HG03442 (cell line): ENCODE measurements around the gene PDE11A.
A peak's percentile ranks its signal among the peaks of the same experiment; 100 is the strongest.
"Not testable (repeated sequence)": the region's sequence is repeated elsewhere in the genome, so short reads cannot be mapped to it uniquely, and the experiment has no call there.

ENCODE experiments used
- ATAC-seq: cut with Tn5 transposase; IDR thresholded peaks from one replicate; pipeline ENCODE4 v1.9.1; 2021; ENCODE audit warnings: mild to moderate bottlenecking, moderate library complexity; ENCODE audit not compliant: unreplicated experiment

PDE11A gene

DNA sequence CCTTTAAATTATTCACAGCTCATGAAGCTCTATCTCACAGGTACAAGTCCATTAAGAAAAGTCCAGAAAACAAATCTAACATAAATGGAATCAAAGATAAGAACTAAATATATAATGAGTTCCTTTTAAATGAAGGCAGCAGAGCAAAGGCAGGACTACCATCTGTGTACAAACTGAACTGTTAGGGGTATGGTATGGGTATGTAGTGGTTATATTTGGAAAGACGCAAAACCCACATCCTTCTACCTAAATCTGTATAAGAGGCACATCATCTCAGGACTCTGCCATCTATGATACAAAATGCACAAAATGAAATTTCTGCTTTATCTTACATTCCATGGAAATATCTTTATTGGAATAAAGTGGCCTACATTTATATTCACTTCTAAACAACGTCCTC is 59.9 kb downstream of the PDE11A start:
- ATAC-seq = no peak

DNA sequence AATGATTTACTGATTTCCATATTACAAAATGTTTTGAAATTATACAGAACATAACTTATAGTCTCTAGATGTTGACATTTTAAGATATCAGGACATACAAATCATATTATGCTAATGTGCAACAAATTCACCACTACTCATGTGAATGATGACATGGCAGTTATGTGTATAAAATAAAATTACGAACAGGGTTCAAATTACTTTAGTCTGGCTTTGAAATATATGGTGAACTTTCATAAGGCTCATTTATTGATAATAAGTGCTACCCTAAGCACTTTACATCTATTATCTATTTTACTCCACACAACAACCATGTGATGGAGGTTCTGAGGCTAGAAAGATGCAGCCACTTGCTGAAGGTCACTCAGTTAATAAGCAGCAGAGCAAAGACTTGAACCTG is 62.8 kb downstream of the PDE11A start:
- ATAC-seq = no peak

DNA sequence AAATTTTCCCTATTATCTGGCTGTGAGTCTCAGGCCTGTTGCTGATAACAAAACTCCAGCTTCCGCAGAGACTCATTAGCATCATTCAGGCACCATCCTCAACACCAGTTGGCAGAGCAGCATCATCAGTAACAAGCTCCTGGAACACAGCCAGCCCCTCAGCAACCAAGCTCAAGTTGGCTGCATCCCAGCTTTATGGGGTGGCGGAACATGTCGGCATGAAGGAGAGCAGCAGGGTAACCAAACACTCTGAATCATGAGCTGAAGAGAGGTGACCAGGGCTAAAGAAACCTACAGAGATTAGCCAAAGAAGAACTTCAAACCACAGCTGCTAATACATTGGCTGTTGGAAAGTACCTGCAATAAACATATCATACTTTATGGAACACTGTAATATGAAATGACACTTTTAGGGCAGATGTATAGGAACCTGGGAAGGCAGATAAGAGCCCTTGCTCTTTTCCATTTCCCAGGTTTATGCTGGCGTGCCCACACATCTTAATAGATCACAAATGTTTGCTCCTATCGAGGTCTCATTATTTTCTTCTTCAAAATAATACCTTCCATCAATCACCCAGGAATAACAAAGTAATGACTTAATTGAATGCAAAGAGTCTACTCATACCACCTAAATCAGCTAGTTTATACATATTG is 63.8 kb downstream of the PDE11A start:
- no peak for ATAC-seq

DNA sequence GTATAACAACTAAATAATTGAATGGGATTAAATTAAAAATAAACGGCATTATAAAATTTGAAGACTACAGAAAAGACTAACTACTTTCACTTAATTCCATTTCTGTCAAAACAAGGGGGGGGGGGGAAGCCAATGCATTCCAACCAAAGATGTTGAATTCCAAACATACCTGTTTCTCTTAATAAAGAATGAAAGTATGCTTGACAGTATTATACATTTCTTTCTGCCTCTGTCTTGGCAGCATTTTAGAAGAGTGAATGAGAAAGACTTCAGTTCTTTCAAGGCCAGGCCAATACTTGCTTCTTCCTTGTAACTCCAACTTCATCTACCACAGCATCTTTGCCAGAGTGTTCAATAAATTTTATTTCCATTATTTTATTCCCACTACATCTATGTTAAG is 65.9 kb downstream of the PDE11A start:
- ATAC-seq = no peak

DNA sequence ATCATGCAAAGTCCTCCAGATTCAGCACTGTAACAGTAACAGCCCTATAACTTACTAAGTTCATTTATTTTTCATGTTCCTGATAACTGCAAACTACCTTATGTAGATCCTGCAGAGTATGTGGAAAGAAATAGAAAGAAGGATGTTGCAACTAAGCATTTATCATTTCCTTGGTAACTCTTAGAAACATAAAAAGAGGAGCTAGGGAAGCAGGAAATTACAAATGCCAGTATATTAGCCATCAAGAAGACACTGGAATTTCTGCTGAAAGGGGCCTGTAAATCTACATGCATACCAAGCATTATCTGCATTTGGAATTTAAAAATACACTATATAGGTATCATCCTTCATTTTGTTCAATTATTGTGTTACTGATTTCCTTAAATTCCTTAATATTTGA is 66.8 kb downstream of the PDE11A start:
- ATAC-seq = no peak

DNA sequence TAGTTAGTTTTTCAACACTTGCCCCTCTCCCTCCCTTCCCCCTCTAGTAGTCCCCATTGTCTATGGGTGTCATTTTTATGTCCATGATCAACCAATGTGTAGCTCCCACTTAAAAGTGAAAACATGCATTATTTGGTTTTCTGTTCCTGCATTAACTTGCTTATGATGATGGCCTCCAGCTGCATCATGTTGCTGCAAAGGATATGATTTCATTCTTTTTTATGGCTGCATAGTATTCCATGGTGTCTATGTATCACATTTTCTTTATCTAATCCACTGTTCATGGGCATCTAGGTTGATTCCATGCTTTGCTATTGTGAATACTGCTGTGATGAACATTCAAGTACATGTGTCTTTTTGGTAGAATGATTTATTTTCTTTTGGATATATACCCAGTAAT is 70.5 kb downstream of the PDE11A start:
- ATAC-seq = no peak

DNA sequence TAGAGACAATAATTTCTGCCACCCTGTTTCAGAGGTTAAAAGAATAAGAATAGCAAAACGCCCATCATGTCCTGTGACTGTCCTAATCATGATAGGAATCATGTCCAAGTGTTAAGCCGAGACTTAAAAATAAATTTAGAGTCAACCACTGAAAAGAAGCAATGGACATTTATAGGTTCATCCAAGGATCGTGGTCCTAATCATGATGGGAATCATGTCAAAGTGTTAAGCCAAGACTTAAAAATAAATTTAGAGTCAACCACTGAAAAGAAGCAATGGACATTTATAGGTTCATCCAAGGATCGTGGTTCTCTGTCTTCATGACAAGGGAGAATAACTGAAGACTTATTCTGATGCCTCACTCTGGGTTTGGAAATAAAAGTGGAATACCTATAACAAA is 73.6 kb downstream of the PDE11A start:
- ATAC-seq = no peak

DNA sequence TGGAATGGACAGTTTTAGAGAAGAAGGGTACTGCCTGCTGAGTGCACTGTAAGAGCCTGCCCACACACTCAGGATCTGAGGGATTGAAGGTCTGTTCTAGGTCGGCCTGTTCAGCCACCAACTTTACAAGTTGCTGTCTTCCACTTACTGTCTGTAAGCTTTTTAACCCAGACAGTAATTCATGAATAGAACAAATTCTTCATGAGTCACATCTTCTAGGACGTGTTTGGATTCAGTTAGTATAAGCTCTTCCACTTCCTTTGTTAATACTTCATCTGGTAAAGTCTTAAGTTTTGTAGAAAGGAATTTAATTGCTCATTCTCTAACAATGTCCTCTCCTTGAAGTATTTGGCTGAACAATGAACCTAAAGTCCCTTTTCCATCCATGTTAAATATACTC is 74.6 kb downstream of the PDE11A start:
- no peak for ATAC-seq

DNA sequence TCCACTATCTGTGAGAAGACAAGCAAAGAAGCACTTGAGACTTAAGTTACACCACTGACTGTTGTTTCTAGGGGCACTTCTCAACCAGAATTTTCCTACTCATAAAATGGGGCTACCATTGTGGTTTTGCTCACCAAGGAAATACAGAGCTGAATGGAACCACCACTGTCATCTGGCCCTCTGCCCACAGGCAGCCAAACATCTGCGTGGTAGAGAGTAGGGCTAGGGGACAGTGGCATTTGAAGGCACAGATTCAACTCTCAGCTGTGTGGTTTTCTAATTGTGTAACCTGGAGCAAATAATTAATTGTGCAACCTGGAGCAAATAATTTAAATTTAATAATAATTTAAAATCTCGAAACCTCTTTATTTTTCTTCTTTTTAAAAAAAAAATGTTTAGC is 79.6 kb downstream of the PDE11A start:
- no peak for ATAC-seq

DNA sequence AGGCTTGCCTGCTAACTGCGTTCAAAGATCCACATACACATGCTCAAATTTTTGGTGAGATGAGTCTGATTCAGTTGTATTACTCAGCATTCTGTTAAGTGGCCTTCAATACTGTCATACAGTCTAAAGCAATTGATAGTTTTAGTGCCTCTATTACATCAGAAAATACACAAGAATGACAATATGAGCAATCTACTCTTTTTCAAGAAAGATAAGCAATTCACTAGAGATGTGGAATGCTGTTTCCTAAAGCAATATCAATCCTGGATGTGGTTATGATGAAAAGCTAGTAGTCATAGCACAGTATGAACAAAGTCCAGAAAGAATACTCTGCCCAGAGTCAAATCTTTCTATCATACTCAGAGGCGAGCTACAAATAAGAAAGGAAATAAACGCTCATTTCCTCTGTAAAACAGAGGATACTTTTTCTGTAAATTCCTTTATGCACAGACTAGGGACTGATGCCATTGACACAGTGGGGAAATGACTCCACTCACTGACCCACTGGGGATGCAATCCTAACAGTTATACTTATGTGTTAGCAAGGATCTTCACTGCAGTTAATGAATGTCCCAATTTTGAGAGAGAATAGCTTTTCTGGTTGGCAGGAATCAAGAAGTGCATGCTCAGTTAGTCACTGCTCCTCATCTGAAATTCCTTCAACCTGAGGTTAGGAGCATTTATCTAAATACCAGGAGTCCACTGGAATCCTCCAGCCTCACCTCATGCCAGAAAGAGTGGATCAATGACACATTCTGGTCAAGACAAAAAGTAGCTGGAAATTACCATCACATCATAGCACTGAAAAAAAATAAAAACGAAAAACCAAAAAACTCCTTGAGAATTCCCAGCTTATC is 83.3 kb downstream of the PDE11A start:
- ATAC-seq = no peak

DNA sequence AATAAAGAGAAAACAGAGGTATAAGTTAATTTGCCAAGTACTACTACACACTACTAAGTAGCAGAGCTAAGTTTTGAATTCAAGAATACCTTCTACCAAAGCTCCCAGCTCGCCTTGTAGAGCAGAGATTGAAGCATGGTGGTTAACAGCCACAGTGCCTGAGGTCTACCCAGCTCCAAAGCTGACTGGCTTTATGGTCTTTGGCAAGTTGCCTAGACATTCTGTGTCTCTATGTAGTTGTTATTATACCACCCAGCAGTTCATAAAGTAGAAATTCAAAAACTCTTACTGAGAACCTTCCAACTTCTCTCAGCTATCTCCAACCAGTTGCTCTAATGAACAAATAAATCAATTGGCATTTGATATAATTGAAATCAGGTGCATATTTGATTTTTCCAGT is 87.8 kb downstream of the PDE11A start:
- ATAC-seq = no peak

DNA sequence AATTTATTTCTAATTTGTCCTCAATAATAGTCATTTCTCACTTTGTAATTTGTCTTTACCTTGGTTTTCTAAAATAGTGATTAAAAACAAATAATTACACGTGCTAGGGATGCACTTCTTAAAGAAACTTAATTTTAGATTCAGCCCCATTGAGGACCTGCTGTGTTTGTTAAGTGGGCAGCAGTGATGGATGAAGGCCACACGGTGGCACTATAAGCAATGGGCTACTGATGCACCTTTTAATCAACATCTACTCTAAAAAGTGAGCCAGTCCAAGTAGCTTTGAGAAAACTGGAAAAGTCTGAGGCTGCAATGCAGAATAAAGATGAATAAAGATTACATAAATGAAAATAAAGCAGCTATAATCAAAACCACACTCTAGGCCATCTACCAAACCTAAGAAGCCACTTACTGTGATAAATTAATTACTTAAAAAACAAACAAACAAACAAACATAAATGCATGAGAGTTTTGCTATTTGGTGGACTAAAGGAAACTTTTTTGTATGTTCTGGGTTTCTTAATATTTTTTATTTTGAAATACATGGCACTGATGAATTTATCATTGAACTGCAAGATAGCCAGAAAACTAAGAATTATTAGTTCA is 89.3 kb downstream of the PDE11A start:
- ATAC-seq = peak; percentile 96

DNA sequence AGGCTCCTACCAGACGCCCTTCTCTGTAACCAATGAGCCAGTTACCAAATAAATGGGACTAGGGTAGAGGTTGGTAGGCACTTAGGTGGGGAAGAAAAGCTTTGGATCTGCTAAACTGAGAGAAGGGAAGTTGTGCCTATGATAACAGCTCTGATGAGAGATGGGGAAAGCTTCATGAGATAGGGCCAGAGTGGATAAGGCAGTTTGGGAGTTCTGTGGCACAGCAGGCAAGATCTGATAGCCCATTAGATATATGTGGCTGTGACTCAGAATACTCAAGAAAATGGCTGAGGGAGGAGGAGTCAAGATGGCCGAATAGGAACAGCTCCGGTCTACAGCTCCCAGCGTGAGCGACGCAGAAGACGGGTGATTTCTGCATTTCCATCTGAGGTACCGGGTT is 99.8 kb downstream of the PDE11A start:
- no peak for ATAC-seq

DNA sequence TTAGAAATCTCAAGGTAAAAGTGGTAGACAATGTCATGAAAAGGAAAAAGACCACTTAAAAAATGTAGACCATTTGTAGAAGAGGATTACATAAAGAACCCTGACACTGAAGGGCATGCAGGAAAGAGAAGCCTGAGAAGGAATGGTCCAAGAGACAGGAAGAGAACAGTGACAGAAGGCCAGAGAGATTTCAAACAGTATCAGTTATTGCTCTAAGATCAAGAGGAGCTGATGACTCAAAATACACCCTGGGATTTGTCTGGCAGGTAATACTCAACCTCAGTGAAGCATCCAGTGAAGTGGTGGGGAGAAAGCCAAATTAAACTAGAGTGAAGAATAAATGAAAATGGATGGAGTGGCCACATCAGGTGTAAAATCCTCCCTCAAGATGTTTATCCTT is 100.5 kb downstream of the PDE11A start:
- ATAC-seq = no peak

DNA sequence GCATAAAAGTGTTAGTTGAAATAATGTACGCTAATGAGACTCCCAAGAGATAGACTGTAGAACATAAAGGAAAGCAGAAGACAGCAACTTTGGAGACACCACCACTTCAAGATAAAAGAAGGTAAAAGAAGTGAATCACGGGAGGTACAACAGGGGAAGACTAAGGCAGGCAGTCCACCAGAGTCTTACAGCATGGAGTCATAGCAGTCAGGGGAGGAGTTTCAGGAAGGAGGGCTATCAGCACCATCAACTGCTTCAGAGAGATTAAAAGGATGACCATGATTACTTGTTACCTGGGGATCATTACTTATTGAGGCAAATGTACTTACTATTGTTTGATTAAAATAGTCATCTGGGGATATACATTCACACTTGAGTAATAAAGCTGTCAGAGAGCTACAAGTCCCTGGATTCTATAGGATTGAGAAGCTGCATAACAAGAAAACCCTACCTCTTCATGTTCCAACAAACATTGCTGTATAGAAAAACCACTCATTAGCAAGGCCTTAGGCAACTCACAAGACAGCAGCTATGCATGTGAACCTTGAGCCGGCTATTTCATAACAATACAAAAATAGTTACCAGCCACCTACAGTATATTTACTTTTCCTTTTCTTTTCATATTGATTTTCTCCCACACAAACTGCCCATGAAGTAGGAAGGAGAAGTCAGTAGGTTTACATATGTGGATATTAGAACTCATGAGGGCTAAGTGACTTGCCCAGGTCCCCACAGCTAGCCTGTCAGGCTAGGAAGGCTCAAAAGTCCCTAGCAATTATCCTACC is 101.7 kb downstream of the PDE11A start:
- no peak for ATAC-seq

DNA sequence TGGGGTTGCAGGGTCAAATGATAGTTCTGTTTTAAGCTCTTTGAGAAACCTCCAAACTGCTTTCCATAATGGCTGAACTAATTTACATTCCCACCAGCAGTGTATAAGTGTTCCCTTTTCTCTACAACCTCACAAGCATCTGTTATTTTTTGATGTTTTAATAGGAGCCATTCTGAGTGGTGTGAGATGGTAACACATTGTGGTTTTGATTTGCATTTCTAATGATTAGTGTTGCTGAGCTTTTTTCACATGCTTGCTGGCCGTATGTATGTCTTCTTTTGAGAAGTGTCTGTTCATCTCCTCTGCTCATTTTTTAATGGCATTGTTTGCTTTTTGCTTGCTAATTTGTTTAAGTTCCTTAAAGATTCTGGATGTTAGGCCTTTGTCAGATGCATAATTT is 107.7 kb downstream of the PDE11A start:
- ATAC-seq = no peak

DNA sequence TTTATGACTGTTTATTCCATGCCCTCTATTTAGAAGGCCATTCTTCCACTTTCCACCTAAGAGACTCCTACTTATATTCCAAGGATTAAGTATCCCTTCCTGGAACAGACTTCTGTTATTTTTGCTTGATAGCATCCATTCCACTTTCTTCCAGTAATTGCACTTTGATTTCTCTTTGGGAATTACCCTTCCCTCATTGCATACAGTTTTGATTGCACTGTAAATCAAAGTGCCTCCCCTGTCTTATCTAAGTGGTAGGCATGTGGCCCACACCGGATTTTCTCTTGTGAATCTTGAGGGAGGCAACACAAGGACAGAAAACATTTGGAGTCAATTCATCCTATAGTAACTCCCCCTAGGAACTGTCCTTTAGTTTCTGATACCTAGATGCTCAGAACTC is 120.4 kb downstream of the PDE11A start:
- ATAC-seq = no peak

DNA sequence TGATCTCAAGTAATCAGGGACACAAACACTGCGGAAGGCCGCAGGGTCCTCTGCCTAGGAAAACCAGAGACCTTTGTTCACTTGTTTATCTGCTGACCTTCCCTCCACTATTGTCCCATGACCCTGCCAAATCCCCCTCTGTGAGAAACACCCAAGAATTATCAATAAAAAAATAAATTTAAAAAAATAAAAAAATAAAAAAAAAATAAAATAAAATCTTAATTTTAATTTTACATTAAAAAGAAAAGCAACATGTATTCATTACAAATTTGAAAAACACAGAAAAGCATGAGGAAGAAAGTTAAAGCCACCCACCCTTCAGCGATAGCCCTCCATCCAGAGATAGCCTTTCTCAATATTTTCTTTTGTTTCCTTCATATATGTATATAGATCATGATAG is 125.0 kb downstream of the PDE11A start:
- not testable (repeated sequence) for ATAC-seq

DNA sequence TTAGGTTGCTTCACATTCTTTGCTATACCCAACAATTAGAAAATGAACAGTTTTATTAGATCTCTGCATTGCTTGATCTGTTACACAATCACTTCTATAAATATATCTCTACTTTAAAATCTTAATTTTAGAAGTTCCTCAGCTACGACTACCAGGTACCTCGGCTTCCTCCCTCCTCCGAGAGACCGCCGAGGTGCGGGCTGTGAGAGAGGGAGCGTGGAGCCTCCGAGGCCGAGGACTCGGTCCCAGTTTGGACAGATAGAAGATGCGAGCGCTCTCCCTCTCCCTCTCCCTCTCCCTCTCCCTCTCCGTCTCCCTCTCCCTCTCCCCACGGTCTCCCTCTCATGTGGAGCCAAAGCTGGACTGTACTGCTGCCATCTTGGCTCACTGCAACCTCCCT is 128.0 kb downstream of the PDE11A start:
- not testable (repeated sequence) for ATAC-seq

DNA sequence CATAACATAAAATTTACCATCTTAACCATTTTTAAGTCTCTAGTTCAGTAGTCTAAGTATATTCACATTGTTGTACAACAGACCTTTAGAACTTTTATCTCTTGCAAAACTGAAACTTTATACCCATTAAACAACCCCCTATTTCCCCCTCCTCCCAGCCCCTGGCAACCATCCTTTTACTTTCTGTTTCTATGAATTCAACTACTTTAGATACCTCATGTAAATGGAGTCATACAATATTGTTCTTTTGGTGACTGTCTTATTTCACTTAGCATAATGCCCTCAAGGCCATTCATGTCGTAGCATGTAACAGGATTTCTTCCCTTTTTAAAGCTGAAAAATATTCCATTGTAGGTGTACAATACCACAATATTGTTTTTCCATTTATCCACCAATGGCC is 129.8 kb downstream of the PDE11A start:
- ATAC-seq = no peak

DNA sequence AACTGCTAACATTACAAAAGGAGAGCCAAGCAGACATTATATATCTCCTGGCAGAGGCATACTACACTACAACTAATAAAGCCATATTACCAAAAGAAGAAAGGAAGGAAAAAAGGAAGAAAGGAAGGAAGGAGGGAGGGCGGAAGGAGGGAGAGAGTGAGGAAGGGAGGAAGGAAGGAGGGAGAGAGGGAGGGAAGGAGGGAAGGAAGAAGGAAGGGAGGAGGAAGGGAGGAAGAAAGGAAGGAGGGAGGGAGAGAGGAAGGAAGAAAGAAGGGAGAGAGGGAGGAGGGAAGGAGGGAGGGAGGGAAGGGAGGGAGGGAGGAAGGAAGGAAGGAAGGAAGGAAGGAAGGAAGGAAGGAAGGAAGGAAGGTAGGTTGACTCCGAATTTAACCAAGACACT is 133.4 kb downstream of the PDE11A start:
- ATAC-seq = no peak
